GM19397 (cell line): ENCODE measurements around the gene KIF6.

Experiments
- ATAC-seq: cut with Tn5 transposase; IDR thresholded peaks from one replicate; pipeline ENCODE4 v1.9.1; 2021; ENCODE audit warnings: mild to moderate bottlenecking, moderate library complexity; ENCODE audit not compliant: unreplicated experiment

KIF6 gene, protein sequence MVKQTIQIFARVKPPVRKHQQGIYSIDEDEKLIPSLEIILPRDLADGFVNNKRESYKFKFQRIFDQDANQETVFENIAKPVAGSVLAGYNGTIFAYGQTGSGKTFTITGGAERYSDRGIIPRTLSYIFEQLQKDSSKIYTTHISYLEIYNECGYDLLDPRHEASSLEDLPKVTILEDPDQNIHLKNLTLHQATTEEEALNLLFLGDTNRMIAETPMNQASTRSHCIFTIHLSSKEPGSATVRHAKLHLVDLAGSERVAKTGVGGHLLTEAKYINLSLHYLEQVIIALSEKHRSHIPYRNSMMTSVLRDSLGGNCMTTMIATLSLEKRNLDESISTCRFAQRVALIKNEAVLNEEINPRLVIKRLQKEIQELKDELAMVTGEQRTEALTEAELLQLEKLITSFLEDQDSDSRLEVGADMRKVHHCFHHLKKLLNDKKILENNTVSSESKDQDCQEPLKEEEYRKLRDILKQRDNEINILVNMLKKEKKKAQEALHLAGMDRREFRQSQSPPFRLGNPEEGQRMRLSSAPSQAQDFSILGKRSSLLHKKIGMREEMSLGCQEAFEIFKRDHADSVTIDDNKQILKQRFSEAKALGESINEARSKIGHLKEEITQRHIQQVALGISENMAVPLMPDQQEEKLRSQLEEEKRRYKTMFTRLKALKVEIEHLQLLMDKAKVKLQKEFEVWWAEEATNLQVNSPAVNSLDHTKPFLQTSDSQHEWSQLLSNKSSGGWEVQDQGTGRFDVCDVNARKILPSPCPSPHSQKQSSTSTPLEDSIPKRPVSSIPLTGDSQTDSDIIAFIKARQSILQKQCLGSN

DNA sequence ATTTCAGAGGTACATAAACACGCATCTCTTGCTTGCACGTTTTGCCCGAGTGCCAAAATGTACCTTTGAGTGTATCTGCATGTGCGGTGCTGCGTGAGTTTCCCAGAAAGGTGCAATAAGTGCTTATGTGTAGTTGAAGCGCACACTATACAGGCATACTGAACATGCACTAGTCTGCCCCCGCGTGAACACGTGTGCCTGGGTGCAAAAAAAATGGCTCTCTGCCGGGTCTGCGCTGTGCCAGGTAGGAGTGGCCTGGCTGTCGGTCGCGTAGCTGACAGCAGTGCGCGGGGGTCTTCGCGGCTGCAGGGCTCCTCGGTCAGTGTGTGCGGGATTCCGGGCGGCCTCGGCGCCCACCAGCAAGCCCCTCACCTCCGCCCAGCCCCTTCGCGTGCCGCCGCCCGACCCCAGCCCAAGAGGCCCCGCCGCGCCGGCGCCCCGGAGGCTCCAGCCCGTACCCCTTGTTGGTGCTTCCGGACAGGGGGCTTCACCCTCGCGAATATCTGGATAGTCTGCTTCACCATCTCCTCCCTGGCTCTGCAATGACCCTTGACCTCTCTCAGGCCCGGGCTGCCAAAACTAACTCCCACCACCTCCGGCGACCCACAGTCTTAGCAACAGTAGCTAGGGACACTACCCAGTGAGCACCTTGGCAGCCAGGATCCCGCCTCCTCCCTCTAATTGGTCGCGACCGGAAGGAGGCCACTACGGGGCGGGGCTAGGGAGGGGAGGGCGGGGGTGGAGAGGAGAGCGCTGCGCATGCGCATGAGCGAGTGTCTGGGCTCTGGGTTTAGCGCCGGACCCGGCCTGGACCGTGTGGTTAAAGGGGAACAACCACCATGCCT, at the start of gene KIF6:
Gene KIF6 (minus strand): TSS at position 622 of the 845 bp plus-strand sequence. CDS start 98 bp downstream, at position 524.
- ATAC-seq: peak; percentile 99

- ATAC-seq: no peak
Measured at GRCh38 chr6:39773782-39774181, 48.6 kb upstream of the KIF6 start.

DNA sequence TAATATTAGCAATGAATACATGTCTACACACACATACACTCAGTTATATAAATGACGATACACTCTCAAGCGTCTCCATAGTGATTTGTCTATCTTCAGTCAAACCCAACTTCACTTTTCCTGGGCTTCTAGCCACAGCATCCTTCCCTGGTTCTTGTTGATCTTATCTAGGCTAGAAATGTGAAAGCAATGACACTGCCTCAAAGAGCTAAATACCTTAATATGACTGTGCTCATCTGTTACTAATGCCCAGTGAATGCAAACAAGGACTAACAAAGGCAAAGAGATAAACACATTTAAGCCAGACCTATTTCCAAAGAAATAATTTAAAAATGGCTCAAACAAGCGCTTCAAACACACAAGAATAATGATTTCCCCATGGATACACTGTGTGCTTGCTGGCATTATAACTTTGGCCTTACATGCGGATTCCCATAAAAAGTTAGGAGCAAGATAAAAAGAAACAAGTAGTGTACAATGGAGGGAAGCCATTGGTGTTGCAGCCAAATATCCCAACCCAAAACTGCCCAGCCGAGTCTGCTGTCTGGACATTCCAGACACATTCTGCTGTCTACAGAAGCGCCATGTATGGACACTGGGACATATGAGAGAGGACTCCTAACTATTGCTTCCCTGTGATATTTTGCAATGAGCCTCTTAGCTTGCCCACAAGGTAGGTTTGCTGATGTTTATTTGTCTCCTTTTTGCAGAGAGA, 47.5 kb upstream of the KIF6 start:
- ATAC-seq: no peak

DNA sequence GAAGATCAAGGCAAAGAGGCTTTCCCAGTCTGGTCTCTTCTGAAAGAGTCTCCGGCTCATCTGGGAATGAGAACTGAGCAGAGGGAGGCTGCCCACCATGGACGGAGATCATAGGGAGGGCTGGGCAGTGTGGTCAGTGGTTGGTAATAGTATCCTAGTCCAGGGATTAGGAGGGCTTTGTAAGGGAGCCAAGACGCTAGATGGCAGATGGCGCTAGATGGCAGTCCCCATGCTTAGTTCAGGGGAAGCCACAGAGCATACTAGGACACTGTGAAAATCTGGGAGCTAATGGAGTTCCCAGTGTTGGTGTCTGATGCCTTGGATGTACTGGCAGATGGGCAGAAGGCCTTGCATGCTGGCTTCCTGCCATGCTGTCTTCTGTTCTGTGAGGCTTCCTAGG, 45.2 kb upstream of the KIF6 start:
- ATAC-seq: no peak

- no peak for ATAC-seq
Measured at GRCh38 chr6:39769012-39769411, 43.8 kb upstream of the KIF6 start.

GRCh38 chr6:39765508-39766065, 40.4 kb upstream of the KIF6 start:
- no peak for ATAC-seq

DNA sequence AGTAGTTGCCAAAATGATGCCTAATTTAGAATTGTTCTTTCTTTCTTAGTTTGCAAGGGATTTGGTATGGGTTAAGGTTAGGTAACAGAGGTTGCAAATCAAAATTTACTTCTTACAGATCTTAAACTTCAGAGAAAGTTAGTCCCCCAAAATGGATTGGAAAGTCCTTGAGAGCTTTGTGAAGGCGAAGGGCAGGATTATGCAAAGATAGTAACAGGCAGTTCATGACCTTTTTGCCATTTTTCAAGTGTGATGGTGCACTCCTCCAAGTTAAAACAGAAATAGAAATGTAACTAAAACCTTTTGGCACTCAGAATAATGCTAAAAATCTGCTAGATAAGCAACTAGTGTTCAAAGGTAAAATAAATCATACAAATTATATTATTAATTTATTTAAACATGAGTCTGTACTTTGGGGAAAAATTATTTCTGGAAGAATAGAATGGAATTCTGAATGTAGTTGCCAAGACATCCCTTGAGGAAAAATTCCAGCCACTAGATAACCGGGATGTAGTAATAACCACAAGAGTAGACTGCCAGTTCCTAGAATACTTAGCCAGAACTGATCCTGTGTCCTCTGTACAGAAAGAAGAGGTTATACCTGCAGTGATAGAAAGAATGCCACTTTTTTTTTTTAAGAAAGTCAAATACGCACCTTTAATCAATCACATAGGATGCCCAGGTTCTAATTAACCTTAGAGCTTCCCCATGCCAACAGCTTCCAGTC, 35.2 kb upstream of the KIF6 start:
- no peak for ATAC-seq

DNA sequence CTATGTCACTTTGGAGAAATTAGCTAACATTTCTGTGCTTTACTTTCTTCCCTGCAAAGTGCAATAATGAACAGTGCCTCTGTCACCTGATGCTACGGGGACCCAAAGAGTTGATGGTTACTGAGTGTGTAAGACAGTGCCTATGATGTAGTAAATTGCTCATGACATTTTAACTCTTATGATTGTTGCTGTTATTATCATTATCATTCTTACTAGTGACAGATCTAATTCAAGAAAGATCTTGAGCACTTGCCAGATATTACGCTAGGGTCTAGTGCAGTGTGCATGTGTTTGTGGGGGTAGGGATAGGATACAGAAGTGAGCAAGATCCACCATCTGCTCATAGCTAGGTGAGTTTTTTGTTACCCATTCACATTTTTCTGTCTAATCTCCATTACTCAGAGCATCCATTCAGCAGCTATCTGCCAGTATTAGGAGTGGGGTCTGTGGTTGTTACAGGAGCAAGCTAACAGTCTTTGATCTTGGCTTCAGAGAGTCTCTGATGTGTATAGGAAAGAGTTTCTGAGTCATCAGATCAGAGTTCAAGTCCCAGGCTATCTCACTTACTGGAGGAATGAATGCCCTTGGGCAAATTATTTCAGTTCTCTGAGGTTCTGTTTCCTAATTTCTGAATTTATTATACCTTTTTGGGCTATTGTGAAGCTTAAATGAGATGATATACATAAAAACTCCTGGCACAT, 33.8 kb upstream of the KIF6 start:
- ATAC-seq: no peak

GRCh38 chr6:39756582-39756981, 31.4 kb upstream of the KIF6 start:
- no peak for ATAC-seq

DNA sequence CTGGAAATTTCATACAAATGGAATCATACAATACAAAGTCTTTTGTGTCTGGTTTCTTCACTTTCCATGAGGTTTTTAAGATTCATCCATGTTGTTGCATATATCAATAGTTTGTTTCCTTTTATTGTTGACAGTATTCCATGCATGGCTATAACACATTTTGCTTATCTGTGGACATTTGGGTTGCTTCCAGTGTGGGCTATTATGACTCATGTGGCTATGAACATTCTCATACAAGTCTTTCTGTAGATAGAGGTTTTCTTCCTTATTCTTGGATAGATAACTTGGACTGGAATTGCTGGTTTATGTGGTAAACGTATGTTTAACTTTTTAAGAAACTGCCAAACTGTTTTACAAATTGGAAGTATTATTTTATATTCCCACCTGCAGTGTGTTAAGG, 30.0 kb upstream of the KIF6 start:
- no peak for ATAC-seq

DNA sequence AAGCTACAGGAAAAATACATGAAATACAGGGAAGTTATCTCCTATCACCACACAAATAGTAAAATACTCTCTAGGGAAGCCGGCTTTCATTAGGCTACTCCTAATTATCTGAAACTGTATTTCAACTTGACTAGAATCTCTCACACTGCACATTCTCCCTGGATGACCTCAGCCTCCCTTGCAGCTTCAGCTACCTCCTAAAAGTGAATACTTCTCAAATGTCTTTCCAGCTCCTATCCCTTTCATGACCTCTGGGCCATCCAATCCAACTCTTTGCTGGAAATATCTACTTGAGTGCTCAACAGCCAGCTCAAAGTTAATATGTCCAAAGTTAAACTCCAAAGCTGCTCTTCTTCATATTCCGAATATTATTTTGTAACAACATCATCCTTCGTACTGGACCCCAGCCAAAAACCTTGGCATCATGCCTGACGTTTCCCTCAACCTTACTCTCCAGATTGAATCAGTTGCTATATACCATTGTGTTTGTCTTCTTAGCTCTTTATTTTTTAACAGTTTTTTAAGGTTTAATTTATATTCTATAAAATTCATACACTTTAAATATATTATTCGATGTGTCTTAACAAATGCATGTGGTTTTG, 29.4 kb upstream of the KIF6 start:
- no peak for ATAC-seq

- ATAC-seq: no peak
Measured at GRCh38 chr6:39753725-39754045, 28.5 kb upstream of the KIF6 start.

GRCh38 chr6:39752835-39753724, 27.9 kb upstream of the KIF6 start:
- no peak for ATAC-seq

GRCh38 chr6:39746795-39747194, 21.6 kb upstream of the KIF6 start:
- ATAC-seq: no peak

DNA sequence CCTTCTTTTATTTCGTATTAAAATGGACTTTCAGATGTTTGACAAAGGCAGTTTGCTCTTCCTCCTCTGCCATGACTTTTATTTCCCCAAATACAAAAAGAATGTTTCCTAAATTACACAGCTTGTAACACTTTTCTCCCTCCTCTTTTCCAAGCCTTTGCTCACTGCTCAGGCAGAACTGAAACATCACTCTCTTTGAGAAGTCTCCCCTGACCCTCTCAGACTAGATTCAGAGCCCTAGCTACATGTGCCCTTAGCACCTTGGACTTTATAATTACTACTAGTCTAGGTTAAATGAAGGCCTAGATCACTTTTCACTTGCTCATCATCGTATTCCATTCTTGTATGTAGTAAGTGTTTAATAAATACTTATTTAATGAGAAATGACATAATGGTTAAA, 8.5 kb upstream of the KIF6 start:
- no peak for ATAC-seq

GRCh38 chr6:39731565-39731964, 6.4 kb upstream of the KIF6 start:
- no peak for ATAC-seq

DNA sequence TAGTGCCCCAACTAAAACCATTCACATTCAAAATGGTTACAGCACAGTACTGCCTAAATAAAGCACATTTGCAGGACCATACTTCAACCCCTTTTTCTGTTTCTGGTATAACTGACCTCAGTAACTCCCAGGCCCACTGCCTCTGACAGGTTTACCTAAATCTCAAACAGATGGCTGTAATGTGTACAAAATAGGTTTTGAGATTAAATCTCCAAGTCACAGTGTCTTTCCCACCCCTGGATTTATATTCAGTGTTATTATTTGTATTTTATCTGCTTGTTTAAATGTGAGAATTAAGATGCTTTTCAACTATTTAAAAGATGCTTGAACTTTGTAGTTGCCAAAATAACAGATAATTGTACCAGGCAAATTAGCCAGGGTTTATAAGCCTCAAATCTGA, 4.7 kb upstream of the KIF6 start:
- ATAC-seq: no peak

GRCh38 chr6:39725632-39725997, 407 bp upstream of the KIF6 start:
- no peak for ATAC-seq
